K562 (cell line): Measurements from ENCODE around the gene NT5DC1. TPM values are rescaled to one million over a fixed set of nuclear protein-coding genes. Genes with fewer than 3 reads are reported as not detected.

ENCODE experiments used
- BRF1 ChIP-seq: IDR thresholded peaks from 3 replicates; pipeline ENCODE4 v1.6.1; 2011; ENCODE audit warnings: borderline replicate concordance, mild to moderate bottlenecking; ENCODE audit not compliant: insufficient read length; ENCODE audit errors: extremely low read depth
- CSDE1 ChIP-seq, 2 experiments: fragments of 450-650 bp; IDR thresholded peaks; 2 replicates each; pipeline ENCODE4 v1.6.1; 2016; ENCODE audit warnings: mild to moderate bottlenecking in 1 of 2
- CTCFL ChIP-seq: IDR thresholded peaks from 2 replicates; pipeline ENCODE4 v1.6.1; 2011; ENCODE audit warnings: borderline replicate concordance, low read depth, mild to moderate bottlenecking, moderate library complexity, low read length; ENCODE audit not compliant: insufficient read depth, poor library complexity, severe bottlenecking
- CXXC5 ChIP-seq: fragments of 250-450 bp; sonication (Bioruptor Pico); IDR thresholded peaks from 2 replicates; pipeline ENCODE4 v1.8.0; 2022; ENCODE audit warnings: inconsistent platforms, mild to moderate bottlenecking, moderate library complexity
- GATA2 ChIP-seq: sonication (generic); formaldehyde crosslinking; IDR thresholded peaks from 2 replicates; pipeline ENCODE4 v1.4.0; 2020; ENCODE audit warnings: mild to moderate bottlenecking, missing genetic modification reagents
- MAFF ChIP-seq: IDR thresholded peaks from 2 replicates; pipeline ENCODE4 v1.6.1; 2012; ENCODE audit warnings: low read length, improper control_type of control experiment
- MBD2 ChIP-seq: sonication (generic); IDR thresholded peaks from 2 replicates; pipeline ENCODE4 v1.6.1; 2016; ENCODE audit warnings: low read depth, borderline replicate concordance
- MEIS2 ChIP-seq: fragments of 450-650 bp; IDR thresholded peaks from 2 replicates; pipeline ENCODE4 v1.6.1; 2014; ENCODE audit warnings: mild to moderate bottlenecking; ENCODE audit not compliant: partially characterized antibody
- MTA2 ChIP-seq: fragments of 450-650 bp; IDR thresholded peaks from 2 replicates; pipeline ENCODE4 v1.6.1; 2016; ENCODE audit warnings: low read depth
- PTRF ChIP-seq: fragments of 450-650 bp; IDR thresholded peaks from 2 replicates; pipeline ENCODE4 v1.6.1; 2016; ENCODE audit warnings: mild to moderate bottlenecking, missing genetic modification characterization, missing compliant biosample characterization
- RAD51 ChIP-seq: fragments of 450-650 bp; IDR thresholded peaks from 2 replicates; pipeline ENCODE4 v1.7.1; 2016; ENCODE audit warnings: low read depth, mild to moderate bottlenecking, borderline replicate concordance
- RFX5 ChIP-seq: IDR thresholded peaks from 2 replicates; pipeline ENCODE4 v1.6.1; 2011; ENCODE audit warnings: low read depth, mild to moderate bottlenecking, improper control_type of control experiment, low read length
- SAP30 ChIP-seq: fragments of 200-600 bp; sonication (generic); IDR thresholded peaks from 2 replicates; pipeline ENCODE4 v1.6.1; 2012; ENCODE audit warnings: borderline replicate concordance, low read depth, mild to moderate bottlenecking, moderate library complexity, low read length, control low read depth, inconsistent platforms; ENCODE audit not compliant: insufficient read depth, poor library complexity, severe bottlenecking
- TEAD1 ChIP-seq, 2 experiments: fragments of 450-650 bp in 1 of 2; sonication (generic) in 1 of 2; formaldehyde crosslinking; IDR thresholded peaks; 2 replicates each; pipeline versions ENCODE4 v1.4.0 to v1.8.0; 2020 to 2022; ENCODE audit warnings: mild to moderate bottlenecking in 2 of 2, missing genetic modification reagents in 1 of 2
- TOE1 ChIP-seq, 2 experiments: fragments of 450-650 bp in 1 of 2; sonication (generic) in 1 of 2; formaldehyde crosslinking in 1 of 2; IDR thresholded peaks; 2 replicates each; pipeline versions ENCODE4 v1.7.1 to v1.8.0; 2016 to 2022; ENCODE audit warnings: borderline replicate concordance in 2 of 2, mild to moderate bottlenecking in 2 of 2, antibody characterized with exemption in 1 of 2, inconsistent platforms in 1 of 2, low read depth in 1 of 2, missing genetic modification reagents in 1 of 2, moderate library complexity in 1 of 2
- ZBTB34 ChIP-seq: fragments of 250-450 bp; sonication (Bioruptor Pico); IDR thresholded peaks from 2 replicates; pipeline ENCODE4 v1.8.0; 2021; ENCODE audit warnings: mild to moderate bottlenecking, moderate library complexity
- ZNF280B ChIP-seq: fragments of 250-450 bp; sonication (Bioruptor Pico); IDR thresholded peaks from 2 replicates; pipeline ENCODE4 v1.5.1; 2021; ENCODE audit warnings: mild to moderate bottlenecking
- ZNF408 ChIP-seq: fragments of 250-450 bp; sonication (Bioruptor Pico); IDR thresholded peaks from 2 replicates; pipeline ENCODE4 v1.4.0; 2020; ENCODE audit warnings: low read depth, mild to moderate bottlenecking, moderate library complexity
- ZNF444 ChIP-seq: fragments of 250-450 bp; sonication (Bioruptor Pico); IDR thresholded peaks from 2 replicates; pipeline ENCODE4 v1.4.0; 2020; ENCODE audit warnings: mild to moderate bottlenecking, moderate library complexity
- ZNF707 ChIP-seq: fragments of 250-450 bp; sonication (Bioruptor Pico); conservative IDR thresholded peaks from 2 replicates; pipeline ENCODE4 v1.8.0; 2022; ENCODE audit warnings: inconsistent platforms, mild to moderate bottlenecking, moderate library complexity
- ZNF77 ChIP-seq: fragments of 250-450 bp; sonication (Bioruptor Pico); IDR thresholded peaks from 2 replicates; pipeline ENCODE4 v1.5.0; 2020
- polyA plus RNA-seq, 8 experiments: library from polyadenylated mRNA; depleted of rRNA in 4 of 8; stranded (reverse) in 5 of 8; unstranded in 3 of 8; fragments of >200 nt; fragmentation: Nextera tagmentation in 2 of 8; fragmentation: Illumina TruSeq in 1 of 8; extraction: Ambion mirVana in 2 of 8; extraction: Trizol in 1 of 8; gene quantifications; 2 replicates each; pipeline versions ENCODE4 v1.2.1 to v1.2.3, GENCODE V29; 2011 to 2014; ENCODE audit warnings: inconsistent platforms in 1 of 8, missing spikeins in 1 of 8
- total RNA-seq, 7 experiments: library from RNA; depleted of rRNA in 6 of 7; stranded (reverse); fragments of >200 nt in 6 of 7; fragmentation: Illumina TruSeq in 2 of 7; extraction: Trizol in 2 of 7; gene quantifications; 2 replicates each; pipeline versions ENCODE4 v1.2.1 to v1.2.3, GENCODE V29; 2011 to 2021; ENCODE audit warnings: low replicate concordance in 1 of 7

The NT5DC1 gene
- total and polyA plus RNA-seq, 9 of the 15 experiments (the other 6 are each of a cell fraction or from before 2014, with no cell fraction given), result 4.9 to 28.5 (median 16.3) TPM

GRCh38 chr6:116100419-116101301 lies at the start of gene NT5DC1 (continued):
- TF ChIP-seq CXXC5 (CRISPR knock-in tag), result peak; percentile 88
- no peak for TF ChIP-seq ZNF444 (CRISPR knock-in tag)
- no peak for TF ChIP-seq ZNF707 (CRISPR knock-in tag)
- no peak for TF ChIP-seq MBD2
- no peak for TF ChIP-seq MEIS2
- peak; percentile 30; the same call in 1 of the 2 replicates for TF ChIP-seq TOE1 (IDR thresholded peaks at IDR 0.05; ENCODE audit: borderline replicate concordance)
- TF ChIP-seq TOE1 (CRISPR knock-in tag; IDR thresholded peaks at IDR 0.05; ENCODE audit: borderline replicate concordance, low read depth), result no peak
- TF ChIP-seq ZBTB34 (CRISPR knock-in tag), result no peak
- TF ChIP-seq RFX5, result no peak
- TF ChIP-seq PTRF (tag), result no peak
- peak; percentile 4 for TF ChIP-seq SAP30
- no peak for TF ChIP-seq GATA2
- no peak for TF ChIP-seq CSDE1 (IDR thresholded peaks at IDR 0.05)
- TF ChIP-seq ZNF77 (CRISPR knock-in tag), result no peak
- TF ChIP-seq BRF1, result no peak
- no peak for TF ChIP-seq MTA2
- TF ChIP-seq RAD51, result no peak
- TF ChIP-seq CTCFL, result peak; percentile 25
- no peak for TF ChIP-seq ZNF408 (CRISPR knock-in tag)
- TF ChIP-seq TEAD1 (CRISPR knock-in tag; IDR thresholded peaks at IDR 0.05), result 0 out of 4 replicates have a peak, but pooled peaks of 1 of the 2 experiments have one; percentile 20
- no peak for TF ChIP-seq ZNF280B
- no peak for TF ChIP-seq MAFF
